ENCODE measurements around the gene MT1F. TPM values are rescaled to one million over a fixed set of nuclear protein-coding genes. Genes with fewer than 3 reads are reported as not detected.
"Not testable (repeated sequence)": the region's sequence is repeated elsewhere in the genome, so short reads cannot be mapped to it uniquely, and the experiment has no call there.

MT1F gene
- total RNA-seq, 2 experiments from 2014 or later = 15.8 to 16.4 TPM

- Mint-ChIP-seq H3K4me1 (peaks cover 4% of the 10 kb centered on the region), H3K36me3 (ENCODE audit: low read depth) (no peaks in the 10 kb centered on the region), H3K9me3 (no peaks in the 10 kb centered on the region), H3K27me3 (peaks cover 49% of the 10 kb centered on the region), H3K27ac (no peak overlapping the region), H3K4me3 (no peak overlapping the region)
- CTCF ChIA-PET = interaction anchor here (0.6 to 2.0 kb wide), 3 partner anchors 9 to 48 kb away, joined by 3 to 7 read pairs (median 4); no protein-coding TSS in a partner anchor
- POLR2A ChIA-PET = interaction anchor here (1.0 to 1.1 kb wide), 2 partner anchors 9 to 30 kb away, joined by 3 read pairs; partner anchors contain the start of gene MT1X
- no peak for DNase-seq
Observed at GRCh38 chr16:56652600-56652999, 5.2 kb upstream of the MT1F start.

- Mint-ChIP-seq H3K27ac (no peak overlapping the region), H3K9me3 (no peaks in the 10 kb centered on the region), H3K36me3 (ENCODE audit: low read depth) (no peaks in the 10 kb centered on the region), H3K4me3 (no peak overlapping the region), H3K27me3 (peaks cover 49% of the 10 kb centered on the region), H3K4me1 (peaks cover 8% of the 10 kb centered on the region)
- CTCF ChIA-PET = interaction anchor here (0.6 to 2.0 kb wide), 3 partner anchors 9 to 47 kb away, joined by 3 to 7 read pairs (median 4); no protein-coding TSS in a partner anchor
- POLR2A ChIA-PET = interaction anchor here (1.1 kb wide), 1 partner anchor 10 kb away, joined by 3 read pairs; no protein-coding TSS in a partner anchor
- no peak for DNase-seq
Observed at GRCh38 chr16:56653218-56653617, 4.5 kb upstream of the MT1F start.

DNA sequence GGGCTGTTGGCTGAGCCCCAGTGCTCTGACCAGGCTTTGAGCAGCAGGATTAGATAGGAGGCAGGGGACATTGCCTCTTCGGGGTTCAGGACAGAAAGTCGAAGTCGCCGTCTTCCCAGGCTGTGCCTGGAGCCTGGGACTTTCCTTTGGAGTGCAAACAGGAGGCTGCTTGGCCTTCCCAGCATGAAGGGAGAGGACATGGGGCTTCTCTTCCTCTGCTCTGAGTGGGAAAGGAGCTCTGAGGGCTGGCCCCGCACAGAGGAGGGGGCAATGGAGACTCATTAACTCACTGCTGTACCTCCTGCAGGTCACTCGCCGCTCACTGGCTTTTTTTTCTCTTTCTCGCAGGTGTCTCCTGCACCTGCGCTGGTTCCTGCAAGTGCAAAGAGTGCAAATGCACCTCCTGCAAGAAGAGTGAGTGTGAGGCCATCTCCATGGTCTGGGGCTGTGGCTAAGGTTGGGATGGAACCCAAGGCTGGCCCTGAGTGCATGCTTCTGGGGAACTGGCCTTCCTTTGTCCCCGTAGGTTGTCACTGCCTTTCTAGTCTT is 642 bp downstream of the MT1F start:
- ChIA-PET CTCF (no interaction called here), POLR2A (interaction anchor here (1.2 to 1.5 kb wide), 3 partner anchors 10 to 21 kb away, joined by 3 to 8 read pairs (median 4); no protein-coding TSS in a partner anchor)
- no peak overlapping the region for H3K27ac Mint-ChIP-seq
- H3K4me1 Mint-ChIP-seq = peaks cover 24% of the 10 kb centered on the region
- no peak for DNase-seq
- H3K27me3 Mint-ChIP-seq = peaks cover 12% of the 10 kb centered on the region
- no peaks in the 10 kb centered on the region for H3K36me3 Mint-ChIP-seq (ENCODE audit: low read depth)
- H3K4me3 Mint-ChIP-seq = peak overlapping the region; percentile 95
- no peaks in the 10 kb centered on the region for H3K9me3 Mint-ChIP-seq

- H3K4me1 Mint-ChIP-seq = peaks cover 26% of the 10 kb centered on the region
- H3K36me3 Mint-ChIP-seq (ENCODE audit: low read depth) = no peaks in the 10 kb centered on the region
- peak; percentile 52 for DNase-seq
- H3K27me3 Mint-ChIP-seq = peaks cover 31% of the 10 kb centered on the region
- peak overlapping the region; percentile 34 for H3K27ac Mint-ChIP-seq
- H3K4me3 Mint-ChIP-seq = peak overlapping the region; percentile 72
- CTCF ChIA-PET = interaction anchor here (1.4 kb wide), 1 partner anchor 40 kb away, joined by 4 read pairs; no protein-coding TSS in a partner anchor
- no peaks in the 10 kb centered on the region for H3K9me3 Mint-ChIP-seq
- POLR2A ChIA-PET = interaction anchor here (1.3 to 1.9 kb wide), 5 partner anchors 13 to 54 kb away, joined by 4 to 9 read pairs (median 5); partner anchors contain the start of genes MT1E, MT1X and MT2A
Observed at GRCh38 chr16:56662357-56663354, 4.9 kb downstream of the MT1F start.

- Mint-ChIP-seq H3K36me3 (ENCODE audit: low read depth) (no peaks in the 10 kb centered on the region), H3K9me3 (no peaks in the 10 kb centered on the region), H3K4me3 (no peak overlapping the region), H3K4me1 (peaks cover 31% of the 10 kb centered on the region), H3K27me3 (peaks cover 43% of the 10 kb centered on the region), H3K27ac (no peak overlapping the region)
- ChIA-PET CTCF (no interaction called here), POLR2A (no interaction called here)
- DNase-seq = no peak
Observed at GRCh38 chr16:56664506-56664905, 6.7 kb downstream of the MT1F start.

- H3K36me3 Mint-ChIP-seq (ENCODE audit: low read depth); CTCF ChIA-PET; H3K9me3 Mint-ChIP-seq; H3K4me3 Mint-ChIP-seq; POLR2A ChIA-PET; H3K27ac Mint-ChIP-seq; DNase-seq: not testable (repeated sequence)
- Mint-ChIP-seq H3K27me3 (peaks cover 54% of the 10 kb centered on the region), H3K4me1 (peaks cover 35% of the 10 kb centered on the region)
Observed at GRCh38 chr16:56665286-56666261, 7.8 kb downstream of the MT1F start.

DNA sequence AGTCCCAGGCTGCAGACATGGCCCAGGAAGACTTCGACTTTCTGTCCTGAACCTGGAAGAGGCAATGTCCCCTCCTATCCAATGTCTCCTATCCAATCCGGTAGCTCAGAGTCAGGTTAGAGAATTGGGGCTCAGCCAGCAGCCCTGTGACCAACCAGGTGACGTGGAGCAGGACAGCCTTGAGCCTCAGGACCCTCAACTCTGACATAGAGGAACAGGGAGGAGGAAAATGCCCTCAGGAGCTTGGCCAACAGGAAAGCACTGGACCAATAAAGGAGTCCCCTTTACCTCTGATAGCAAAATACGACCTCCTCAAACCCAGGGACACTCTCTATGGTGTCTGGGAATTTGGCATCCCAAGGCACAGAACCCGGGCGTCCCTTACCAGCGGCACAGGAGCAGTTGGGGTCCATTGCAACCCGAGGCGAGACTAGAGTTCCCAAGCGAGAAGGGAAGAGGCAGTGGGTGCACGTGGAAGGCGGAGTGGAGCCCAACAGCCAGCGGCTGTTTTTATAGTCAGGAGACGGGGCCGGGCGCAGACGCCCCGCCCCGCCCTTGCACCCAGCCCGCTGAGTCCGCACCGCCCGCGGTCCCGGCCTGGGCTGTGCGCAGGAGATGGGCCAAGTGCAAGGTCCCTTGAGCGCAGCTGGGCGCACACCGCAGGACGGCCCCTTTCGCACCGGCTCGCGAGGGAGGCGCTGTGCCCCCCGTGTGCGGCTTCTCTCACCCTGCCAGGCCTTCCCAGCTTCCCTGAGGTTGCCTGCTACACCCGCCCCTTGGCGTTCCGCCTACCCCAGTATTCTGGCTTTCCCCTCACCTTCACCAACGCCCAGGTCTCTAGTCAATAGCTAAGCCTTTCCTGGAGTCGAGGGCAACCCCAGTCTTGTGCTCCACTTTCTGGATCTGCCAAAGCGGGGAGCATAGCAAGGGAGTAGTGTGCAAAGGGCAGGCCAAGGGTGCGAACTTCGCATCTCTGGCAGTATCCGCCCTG is 10.1 kb downstream of the MT1F start, which contains the start of gene MT1G:
MT1G (minus strand) TSS at position 485 of the 991 bp plus-strand sequence; CDS start at position 413, 72 bp downstream.
- CTCF ChIA-PET = no interaction called here
- DNase-seq = peak; percentile 44
- peaks cover 76% of the 10 kb centered on the region for H3K27me3 Mint-ChIP-seq
- H3K4me3 Mint-ChIP-seq = peak within 1 kb of the TSS; percentile 32
- no peaks in the 10 kb centered on the region for H3K9me3 Mint-ChIP-seq
- POLR2A ChIA-PET = interaction anchor here (1.3 kb wide), 3 partner anchors 11 to 86 kb away, joined by 4 to 5 read pairs (median 4); partner anchors contain the start of gene MT1X
- H3K27ac Mint-ChIP-seq = no peak within 1 kb of the TSS
- H3K36me3 Mint-ChIP-seq (ENCODE audit: low read depth) = no peaks in the 10 kb centered on the region
- peaks cover 28% of the 10 kb centered on the region for H3K4me1 Mint-ChIP-seq

- H3K36me3 Mint-ChIP-seq (ENCODE audit: low read depth) = no peaks in the 10 kb centered on the region
- H3K4me1 Mint-ChIP-seq = peaks cover 24% of the 10 kb centered on the region
- DNase-seq = no peak
- no peak within 1 kb of the TSS for H3K27ac Mint-ChIP-seq
- peaks cover 83% of the 10 kb centered on the region for H3K27me3 Mint-ChIP-seq
- no peaks in the 10 kb centered on the region for H3K9me3 Mint-ChIP-seq
- ChIA-PET POLR2A (interaction anchor here (1.3 to 2.0 kb wide), 2 partner anchors 10 to 13 kb away, joined by 4 to 8 read pairs; partner anchors contain the start of gene MT1X), CTCF (interaction anchor here (1.4 kb wide), 1 partner anchor 33 kb away, joined by 5 read pairs; no protein-coding TSS in a partner anchor)
- no peak within 1 kb of the TSS for H3K4me3 Mint-ChIP-seq
Observed at GRCh38 chr16:56669005-56669839, 11.5 kb downstream of the MT1F start, which contains the start of gene MT1H. MT1H (plus strand) TSS chr16:56669814; CDS start chr16:56669885, 71 bp downstream.

DNA sequence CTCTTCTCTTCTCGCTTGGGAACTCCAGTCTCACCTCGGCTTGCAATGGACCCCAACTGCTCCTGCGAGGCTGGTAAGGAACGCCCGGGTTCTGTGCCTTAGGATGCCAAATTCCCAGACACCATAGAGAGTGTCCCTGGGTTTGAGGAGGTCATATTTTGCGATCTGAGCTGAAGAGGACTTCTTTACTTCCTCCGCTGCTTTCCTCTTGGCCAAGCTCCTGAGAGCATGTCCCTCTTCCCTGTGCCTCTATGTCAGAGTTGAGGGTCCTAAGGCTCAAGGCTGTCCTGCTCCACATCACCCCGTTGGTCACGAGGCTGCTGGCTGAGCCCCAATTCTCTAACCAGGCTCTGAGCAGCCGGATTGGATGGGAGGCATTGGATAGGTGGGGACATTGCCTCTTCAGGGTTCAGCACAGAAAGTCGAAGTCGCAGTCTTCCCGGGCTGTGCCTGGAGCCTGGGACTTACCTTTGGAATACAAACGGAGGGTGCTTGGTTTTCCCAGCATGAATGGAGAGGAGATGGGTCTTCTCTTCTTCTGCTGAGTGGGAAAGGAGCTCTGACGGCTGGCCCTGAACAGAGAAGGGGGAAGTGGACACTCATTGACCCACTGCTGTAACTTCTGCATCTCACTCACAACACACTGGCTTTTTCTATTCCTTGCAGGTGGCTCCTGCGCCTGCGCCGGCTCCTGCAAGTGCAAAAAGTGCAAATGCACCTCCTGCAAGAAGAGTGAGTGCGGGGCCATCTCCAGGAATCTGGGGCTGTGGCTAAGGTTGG is 12.3 kb downstream of the MT1F start:
- CTCF ChIA-PET = interaction anchor here (1.0 to 1.4 kb wide), 2 partner anchors 32 kb away, joined by 5 read pairs; no protein-coding TSS in a partner anchor
- Mint-ChIP-seq H3K9me3 (no peaks in the 10 kb centered on the region), H3K4me3 (no peak overlapping the region), H3K27me3 (peaks cover 85% of the 10 kb centered on the region), H3K27ac (no peak overlapping the region), H3K4me1 (peaks cover 25% of the 10 kb centered on the region), H3K36me3 (ENCODE audit: low read depth) (no peaks in the 10 kb centered on the region)
- DNase-seq = no peak
- POLR2A ChIA-PET = interaction anchor here (2.0 kb wide), 1 partner anchor 12 kb away, joined by 8 read pairs; the partner anchor contains the start of gene MT1X

DNA sequence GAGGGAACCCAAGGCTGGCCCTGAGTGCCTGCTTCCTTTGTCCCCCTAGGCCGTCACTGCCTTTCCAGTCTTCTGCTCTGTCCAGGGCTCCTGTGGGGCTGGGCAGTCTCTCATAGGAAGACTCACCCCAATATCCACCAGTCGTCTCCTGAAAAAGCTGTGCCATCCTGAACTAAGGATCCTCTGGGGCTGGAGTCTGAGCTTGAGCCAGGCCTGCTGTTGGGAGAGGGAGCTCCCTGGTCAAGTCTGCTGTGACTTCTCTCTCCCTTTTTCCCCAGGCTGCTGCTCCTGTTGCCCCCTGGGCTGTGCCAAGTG is 12.8 kb downstream of the MT1F start:
- CTCF ChIA-PET = interaction anchor here (1.0 kb wide), 1 partner anchor 31 kb away, joined by 5 read pairs; no protein-coding TSS in a partner anchor
- no peaks in the 10 kb centered on the region for H3K36me3 Mint-ChIP-seq (ENCODE audit: low read depth)
- H3K4me3 Mint-ChIP-seq = no peak overlapping the region
- H3K27me3 Mint-ChIP-seq = peaks cover 85% of the 10 kb centered on the region
- DNase-seq = no peak
- peaks cover 28% of the 10 kb centered on the region for H3K4me1 Mint-ChIP-seq
- H3K9me3 Mint-ChIP-seq = no peaks in the 10 kb centered on the region
- POLR2A ChIA-PET = interaction anchor here (2.0 kb wide), 1 partner anchor 12 kb away, joined by 8 read pairs; the partner anchor contains the start of gene MT1X
- no peak overlapping the region for H3K27ac Mint-ChIP-seq

Data from activated CD4-positive, alpha-beta memory T cell treated with anti-CD3 and anti-CD28 coated beads, Interleukin-2, amount 10 ng/mL, durations not matched to agents 7 days and 5 days (primary cell).